Measurements from ENCODE around the gene TTLL13. TPM values are rescaled to one million over a fixed set of nuclear protein-coding genes. Genes with fewer than 3 reads are reported as not detected.

The TTLL13 gene
- total RNA-seq = under 0.01 TPM in 1 of 2 replicates, not detected in the other

GRCh38 chr15:90249203-90249863 lies at the start of gene TTLL13:
TTLL13 (plus strand) TSS chr15:90249556; CDS start chr15:90250631, 1,075 bp downstream.

GRCh38 chr15:90201130-90201943 lies 48.0 kb upstream of the TTLL13 start, which contains the start of gene SEMA4B:
SEMA4B (plus strand) TSS chr15:90201330; CDS start chr15:90201579, 249 bp downstream.

GRCh38 chr15:90233387-90234095 lies 15.8 kb upstream of the TTLL13 start, which contains the start of gene CIB1:
CIB1 (minus strand) TSS chr15:90233941; CDS start chr15:90233885, 56 bp downstream.

GRCh38 chr15:90234096-90234988 lies 15.0 kb upstream of the TTLL13 start, which contains the start of gene GDPGP1:
GDPGP1 (plus strand) TSS chr15:90234209; CDS start chr15:90240909, 6,700 bp downstream.

GRCh38 chr15:90265271-90266060 lies 16.1 kb downstream of the TTLL13 start, which contains the start of gene NGRN:
NGRN (plus strand) TSS chr15:90265672; CDS start chr15:90265713, 41 bp downstream.

Other genes starting within 250 kb of the TTLL13 start
- 12.5 and 14.0 TPM in 2 replicates for gene ZNF710, start 248.2 kb upstream of the TTLL13 start, total RNA-seq
- gene IDH2, start 147.1 kb upstream of the TTLL13 start, total RNA-seq = 129 and 142 TPM in 2 replicates
- gene SEMA4B, start 48.2 kb upstream of the TTLL13 start, total RNA-seq = 47.7 and 135 TPM in 2 replicates
- 55.8 and 67.1 TPM in 2 replicates for gene CIB1, start 15.6 kb upstream of the TTLL13 start, total RNA-seq
- 7.9 and 8.1 TPM in 2 replicates for gene GDPGP1, start 15.3 kb upstream of the TTLL13 start, total RNA-seq
- gene NGRN, start 16.1 kb downstream of the TTLL13 start, total RNA-seq = 69.2 and 71.2 TPM in 2 replicates
- gene ZNF774, start 102.7 kb downstream of the TTLL13 start, total RNA-seq = 0.33 and 1.5 TPM in 2 replicates
- gene IQGAP1, start 138.7 kb downstream of the TTLL13 start, total RNA-seq = 134 and 146 TPM in 2 replicates

Measured in mesangial cell (primary cell).